Kidney glomerular epithelial cell (primary cell): ENCODE measurements around the gene PCLAF.
A peak's percentile ranks its signal among the peaks of the same experiment; 100 is the strongest.
"Not testable (repeated sequence)": the region's sequence is repeated elsewhere in the genome, so short reads cannot be mapped to it uniquely, and the experiment has no call there.

Source experiments
- DNase-seq: peaks from one replicate; lab custom pipeline; 2025; lab: John Stamatoyannopoulos, UW

Gene PCLAF

GRCh38 chr15:64369078-64369607 is 12.1 kb downstream of the PCLAF start:
- no peak for DNase-seq

- DNase-seq: no peak
Observed at GRCh38 chr15:64361259-64361658, 20.0 kb downstream of the PCLAF start.

GRCh38 chr15:64356710-64357040 is 24.6 kb downstream of the PCLAF start:
- DNase-seq: no peak

GRCh38 chr15:64355944-64356709 is 25.1 kb downstream of the PCLAF start, which contains the start of gene CSNK1G1:
CSNK1G1 (minus strand) TSS chr15:64356173; CDS start chr15:64300499, 55,674 bp downstream.
- DNase-seq: peak; percentile 99

GRCh38 chr15:64355348-64355943 is 25.8 kb downstream of the PCLAF start:
- no peak for DNase-seq

- DNase-seq: no peak
Observed at GRCh38 chr15:64354688-64355344, 26.4 kb downstream of the PCLAF start.

GRCh38 chr15:64351265-64351664 is 30.0 kb downstream of the PCLAF start:
- no peak for DNase-seq

- DNase-seq: no peak
Observed at GRCh38 chr15:64349375-64349774, 31.9 kb downstream of the PCLAF start.

GRCh38 chr15:64348455-64348854 is 32.8 kb downstream of the PCLAF start:
- no peak for DNase-seq

- DNase-seq: not testable (repeated sequence)
Observed at GRCh38 chr15:64346242-64346641, 35.0 kb downstream of the PCLAF start.

- DNase-seq: no peak
Observed at GRCh38 chr15:64344651-64345294, 36.5 kb downstream of the PCLAF start.

GRCh38 chr15:64343841-64344240 is 37.4 kb downstream of the PCLAF start:
- no peak for DNase-seq

GRCh38 chr15:64343222-64343621 is 38.0 kb downstream of the PCLAF start:
- no peak for DNase-seq

- no peak for DNase-seq
Observed at GRCh38 chr15:64341961-64342360, 39.3 kb downstream of the PCLAF start.

GRCh38 chr15:64340355-64340754 is 40.9 kb downstream of the PCLAF start:
- DNase-seq: no peak

- DNase-seq: no peak
Observed at GRCh38 chr15:64337761-64338160, 43.5 kb downstream of the PCLAF start.

GRCh38 chr15:64333986-64334929 is 47.0 kb downstream of the PCLAF start:
- DNase-seq: no peak

GRCh38 chr15:64333516-64333915 is 47.7 kb downstream of the PCLAF start:
- no peak for DNase-seq

- DNase-seq: not testable (repeated sequence)
Observed at GRCh38 chr15:64331668-64332067, 49.6 kb downstream of the PCLAF start.

GRCh38 chr15:64326975-64327374 is 54.3 kb downstream of the PCLAF start:
- not testable (repeated sequence) for DNase-seq

- not testable (repeated sequence) for DNase-seq
Observed at GRCh38 chr15:64326458-64326857, 54.8 kb downstream of the PCLAF start.
